Heart left ventricle (tissue), 13 donors: ENCODE measurements around the gene PNPLA2.
A peak's percentile ranks its signal among the peaks of the same experiment; 100 is the strongest.

Source experiments
- CTCF ChIP-seq, 12 donors: fragments of 200-600 bp; sonication (generic) in 4 of 12; IDR thresholded peaks; one replicate each; pipeline versions ENCODE4 v1.5.0 to v1.8.0; 2018 to 2022; ENCODE audit warnings: antibody characterized with exemption in 12 of 12, mild to moderate bottlenecking in 5 of 12
- POLR2A ChIP-seq, 2 donors: fragments of 450-650 bp; IDR thresholded peaks; one replicate each; pipeline ENCODE4 v1.6.1; 2017; ENCODE audit warnings: antibody characterized with exemption in 2 of 2, mild to moderate bottlenecking in 2 of 2, moderate library complexity in 2 of 2
- donor health status: ischemic (EF 13 %, LVEDD 7.1; RV severe dilation, severe dysfunction).
- donor health status: DM: no; HTN: yes; CAD: no.
- donor health status: DM: no; HTN: no; CAD: no.
- donor health status: ischemic (EF 25% LVEDD 6.9; RV normal size, moderate dysfunction).
- donor health status: ischemic (EF 25% LVEDD 5.7; RV mildly dilated, moderate dysfunction).
- donor health status: ischemic (EF 35%, LVEDD 5.7; RV mildly dilated, moderate dysfunction).
- donor health status: nonischemic (EF 11% LVEDD 7.7; RV severe dilation, severe dysfunction).
- donor health status: DM: yes; HTN: yes; CAD: no.
- donor health status: PGD.
- donor health status: ischemic (EF 29% LVEDD 5.4; RV normal size, mild dysfunction).
- donor health status: nonischemic (EF 23%, LVEDD 6.1; RV moderate dilation, normal function).

- TF ChIP-seq CTCF (IDR thresholded peaks at IDR 0.05), result no peak
- TF ChIP-seq POLR2A (IDR thresholded peaks at IDR 0.05), result peak in 1 of 2 donors; percentile 26
These were observed 10.6 kb downstream of the PNPLA2 start for GRCh38 chr11:829176-829846.
